GM12878 (cell line): ENCODE results near the gene SUFU. TPM values are rescaled to one million over a fixed set of nuclear protein-coding genes. Genes with fewer than 3 reads are reported as not detected.
A peak's percentile ranks its signal among the peaks of the same experiment; 100 is the strongest.

Source experiments
- BACH1 ChIP-seq: fragments of 450-650 bp; IDR thresholded peaks from 2 replicates; pipeline ENCODE4 v1.6.1; 2017; ENCODE audit warnings: mild to moderate bottlenecking, borderline replicate concordance
- BCL11A ChIP-seq: IDR thresholded peaks from 2 replicates; pipeline ENCODE4 v1.6.1; 2011; ENCODE audit warnings: low read depth, low read length
- BCL3 ChIP-seq: IDR thresholded peaks from 2 replicates; pipeline ENCODE4 v1.6.1; 2011; ENCODE audit warnings: borderline replicate concordance, low read depth, mild to moderate bottlenecking, moderate library complexity, low read length; ENCODE audit not compliant: insufficient read depth, poor library complexity, severe bottlenecking
- BCLAF1 ChIP-seq: fragments of 450-650 bp; IDR thresholded peaks from 2 replicates; pipeline ENCODE4 v1.6.1; 2017; ENCODE audit warnings: antibody characterized with exemption, mild to moderate bottlenecking, moderate library complexity
- DPF2 ChIP-seq: fragments of 450-650 bp; IDR thresholded peaks from 2 replicates; pipeline ENCODE4 v1.6.1; 2017; ENCODE audit warnings: mild to moderate bottlenecking
- FOXK2 ChIP-seq: fragments of 450-650 bp; IDR thresholded peaks from 2 replicates; pipeline ENCODE4 v1.6.1; 2017; ENCODE audit warnings: mild to moderate bottlenecking, moderate library complexity
- IKZF1 ChIP-seq: fragments of 450-650 bp; conservative IDR thresholded peaks from 2 replicates; pipeline ENCODE4 v1.6.1; 2017; ENCODE audit warnings: antibody characterized with exemption, mild to moderate bottlenecking
- KAT2A ChIP-seq: conservative IDR thresholded peaks from 2 replicates; pipeline ENCODE4 v1.6.1; 2011; ENCODE audit warnings: low read depth, low read length; ENCODE audit not compliant: control insufficient read depth
- LARP7 ChIP-seq: fragments of 450-650 bp; IDR thresholded peaks from 2 replicates; pipeline ENCODE4 v1.6.1; 2017; ENCODE audit warnings: mild to moderate bottlenecking
- MAX ChIP-seq: IDR thresholded peaks from 2 replicates; pipeline ENCODE4 v1.6.1; 2012; ENCODE audit warnings: low read depth, low read length, improper control_type of control experiment
- MTA2 ChIP-seq: fragments of 450-650 bp; IDR thresholded peaks from 2 replicates; pipeline ENCODE4 v1.6.1; 2016; ENCODE audit warnings: low read depth, mild to moderate bottlenecking, moderate library complexity
- NR2C2 ChIP-seq: IDR thresholded peaks from 2 replicates; pipeline ENCODE4 v1.6.1; 2011; ENCODE audit warnings: borderline replicate concordance, low read depth; ENCODE audit not compliant: control insufficient read depth, insufficient read length
- PML ChIP-seq: IDR thresholded peaks from 2 replicates; pipeline ENCODE4 v1.6.1; 2012; ENCODE audit warnings: low read length, inconsistent platforms
- RB1 ChIP-seq: fragments of 450-650 bp; formaldehyde crosslinking; IDR thresholded peaks from 2 replicates; pipeline ENCODE4 v1.6.1; 2017; ENCODE audit warnings: mild to moderate bottlenecking, borderline replicate concordance
- SMAD1 ChIP-seq: fragments of 450-650 bp; IDR thresholded peaks from 2 replicates; pipeline ENCODE4 v1.6.1; 2018; ENCODE audit warnings: mild to moderate bottlenecking, low read depth; ENCODE audit not compliant: partially characterized antibody
- SMAD5 ChIP-seq: IDR thresholded peaks from 2 replicates; pipeline ENCODE4 v1.6.1; 2016; ENCODE audit warnings: antibody characterized with exemption, low read depth
- SUZ12 ChIP-seq: fragments of 200-600 bp; sonication (generic); IDR thresholded peaks from one replicate; pipeline ENCODE4 v1.6.1; 2018; ENCODE audit warnings: antibody characterized with exemption, mild to moderate bottlenecking; ENCODE audit not compliant: unreplicated experiment
- YBX1 ChIP-seq: fragments of 450-650 bp; IDR thresholded peaks from 2 replicates; pipeline ENCODE4 v1.6.1; 2016; ENCODE audit warnings: antibody characterized with exemption
- YY1 ChIP-seq: IDR thresholded peaks from 2 replicates; pipeline ENCODE4 v1.6.1; 2011; ENCODE audit warnings: low read depth, mild to moderate bottlenecking, low read length
- polyA plus RNA-seq, 11 experiments: library from polyadenylated mRNA; depleted of rRNA in 4 of 11; unstranded in 6 of 11; stranded (reverse) in 5 of 11; fragments of >200 nt; fragmentation: Nextera tagmentation in 4 of 11; fragmentation: Illumina TruSeq in 1 of 11; extraction: Ambion mirVana in 4 of 11; extraction: Trizol in 1 of 11; gene quantifications; 1 replicate in 1 of 11; 2 replicates in 10 of 11; pipeline versions ENCODE4 v1.2.1 to v1.2.3, GENCODE V29; 2011 to 2016; ENCODE audit warnings: inconsistent platforms in 2 of 11, missing spikeins in 2 of 11, low read depth in 1 of 11
- total RNA-seq, 4 experiments: library from RNA; depleted of rRNA in 3 of 4; stranded (reverse); fragments of >200 nt in 3 of 4; fragmentation: Illumina TruSeq in 1 of 4; extraction: Trizol in 1 of 4; gene quantifications; 2 replicates each; pipeline versions ENCODE4 v1.2.1 to v1.2.3, GENCODE V29; 2013 to 2021
- TF ChIP-seq, protein P1 (sequence below): fragments of 450-650 bp; conservative IDR thresholded peaks from 2 replicates; pipeline ENCODE4 v1.6.1; 2017; ENCODE audit warnings: mild to moderate bottlenecking, moderate library complexity
- TF ChIP-seq, protein P2 (sequence below): fragments of 450-650 bp; IDR thresholded peaks from 2 replicates; pipeline ENCODE4 v1.6.1; 2017; ENCODE audit warnings: mild to moderate bottlenecking, low read depth, inconsistent platforms; ENCODE audit not compliant: poor library complexity, severe bottlenecking
- TF ChIP-seq, protein P3 (sequence below): IDR thresholded peaks from 2 replicates; pipeline ENCODE4 v1.6.1; 2012; ENCODE audit warnings: low read depth, low read length, improper control_type of control experiment

The SUFU gene
- total and polyA plus RNA-seq, 10 of the 15 experiments (the other 5 are each of a cell fraction or from before 2014, with no cell fraction given) = 0.68 to 7.7 (median 2.4) TPM

GRCh38 chr10:102644066-102644645 lies 140.4 kb downstream of the SUFU start, which contains the start of gene TRIM8 (continued):
- TF ChIP-seq KAT2A (no peak), MTA2 (no peak), SMAD5 (no peak), YY1 (peak; percentile 57; the same call in 1 of the 2 replicates), LARP7 (peak; percentile 81), RB1 (0 out of 2 replicates have a peak, but pooled peaks have one; percentile 30), SUZ12 (no peak), PML (no peak), NR2C2 (no peak), BCLAF1 (no peak), BACH1 (peak; percentile 73; the same call in 1 of the 2 replicates), FOXK2 (no peak), YBX1 (no peak), BCL3 (no peak), SMAD1 (no peak), IKZF1 (peak; percentile 86), BCL11A (no peak), MAX (no peak), DPF2 (0 out of 2 replicates have a peak, but pooled peaks have one; percentile 50)
- TF ChIP-seq, protein P1, sequence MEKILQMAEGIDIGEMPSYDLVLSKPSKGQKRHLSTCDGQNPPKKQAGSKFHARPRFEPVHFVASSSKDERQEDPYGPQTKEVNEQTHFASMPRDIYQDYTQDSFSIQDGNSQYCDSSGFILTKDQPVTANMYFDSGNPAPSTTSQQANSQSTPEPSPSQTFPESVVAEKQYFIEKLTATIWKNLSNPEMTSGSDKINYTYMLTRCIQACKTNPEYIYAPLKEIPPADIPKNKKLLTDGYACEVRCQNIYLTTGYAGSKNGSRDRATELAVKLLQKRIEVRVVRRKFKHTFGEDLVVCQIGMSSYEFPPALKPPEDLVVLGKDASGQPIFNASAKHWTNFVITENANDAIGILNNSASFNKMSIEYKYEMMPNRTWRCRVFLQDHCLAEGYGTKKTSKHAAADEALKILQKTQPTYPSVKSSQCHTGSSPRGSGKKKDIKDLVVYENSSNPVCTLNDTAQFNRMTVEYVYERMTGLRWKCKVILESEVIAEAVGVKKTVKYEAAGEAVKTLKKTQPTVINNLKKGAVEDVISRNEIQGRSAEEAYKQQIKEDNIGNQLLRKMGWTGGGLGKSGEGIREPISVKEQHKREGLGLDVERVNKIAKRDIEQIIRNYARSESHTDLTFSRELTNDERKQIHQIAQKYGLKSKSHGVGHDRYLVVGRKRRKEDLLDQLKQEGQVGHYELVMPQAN = peak; percentile 67; the same call in 1 of the 2 replicates
- TF ChIP-seq, protein P2, sequence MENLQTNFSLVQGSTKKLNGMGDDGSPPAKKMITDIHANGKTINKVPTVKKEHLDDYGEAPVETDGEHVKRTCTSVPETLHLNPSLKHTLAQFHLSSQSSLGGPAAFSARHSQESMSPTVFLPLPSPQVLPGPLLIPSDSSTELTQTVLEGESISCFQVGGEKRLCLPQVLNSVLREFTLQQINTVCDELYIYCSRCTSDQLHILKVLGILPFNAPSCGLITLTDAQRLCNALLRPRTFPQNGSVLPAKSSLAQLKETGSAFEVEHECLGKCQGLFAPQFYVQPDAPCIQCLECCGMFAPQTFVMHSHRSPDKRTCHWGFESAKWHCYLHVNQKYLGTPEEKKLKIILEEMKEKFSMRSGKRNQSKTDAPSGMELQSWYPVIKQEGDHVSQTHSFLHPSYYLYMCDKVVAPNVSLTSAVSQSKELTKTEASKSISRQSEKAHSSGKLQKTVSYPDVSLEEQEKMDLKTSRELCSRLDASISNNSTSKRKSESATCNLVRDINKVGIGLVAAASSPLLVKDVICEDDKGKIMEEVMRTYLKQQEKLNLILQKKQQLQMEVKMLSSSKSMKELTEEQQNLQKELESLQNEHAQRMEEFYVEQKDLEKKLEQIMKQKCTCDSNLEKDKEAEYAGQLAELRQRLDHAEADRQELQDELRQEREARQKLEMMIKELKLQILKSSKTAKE = no peak
- TF ChIP-seq, protein P3, sequence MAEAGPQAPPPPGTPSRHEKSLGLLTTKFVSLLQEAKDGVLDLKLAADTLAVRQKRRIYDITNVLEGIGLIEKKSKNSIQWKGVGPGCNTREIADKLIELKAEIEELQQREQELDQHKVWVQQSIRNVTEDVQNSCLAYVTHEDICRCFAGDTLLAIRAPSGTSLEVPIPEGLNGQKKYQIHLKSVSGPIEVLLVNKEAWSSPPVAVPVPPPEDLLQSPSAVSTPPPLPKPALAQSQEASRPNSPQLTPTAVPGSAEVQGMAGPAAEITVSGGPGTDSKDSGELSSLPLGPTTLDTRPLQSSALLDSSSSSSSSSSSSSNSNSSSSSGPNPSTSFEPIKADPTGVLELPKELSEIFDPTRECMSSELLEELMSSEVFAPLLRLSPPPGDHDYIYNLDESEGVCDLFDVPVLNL = no peak
